Transverse colon (tissue), 4 donors: ENCODE data around the gene PRKCA.

Experiments used
- CTCF ChIP-seq, 5 experiments: fragments of 200-600 bp in 3 of 5; fragments of 450-650 bp in 2 of 5; sonication (generic) in 3 of 5; IDR thresholded peaks; 1 replicate in 2 of 5; 2 replicates in 3 of 5; pipeline ENCODE4 v1.5.1; 2016 to 2017; ENCODE audit warnings: antibody characterized with exemption in 5 of 5, inconsistent platforms in 3 of 5, mild to moderate bottlenecking in 2 of 5, moderate library complexity in 1 of 5
- EP300 ChIP-seq: sonication (generic); formaldehyde crosslinking; IDR thresholded peaks from one replicate; pipeline ENCODE4 v1.6.1; 2017; ENCODE audit warnings: antibody characterized with exemption, low read depth
- POLR2A ChIP-seq: fragments of 450-650 bp; IDR thresholded peaks from one replicate; pipeline ENCODE4 v1.6.1; 2016; ENCODE audit warnings: antibody characterized with exemption, mild to moderate bottlenecking, moderate library complexity
- POLR2AphosphoS5 ChIP-seq, 3 donors: sonication (generic); formaldehyde crosslinking; IDR thresholded peaks; one replicate each; pipeline ENCODE4 v1.6.1; 2016; ENCODE audit warnings: antibody characterized with exemption in 3 of 3

- TF ChIP-seq CTCF (IDR thresholded peaks at IDR 0.05) (no peak), POLR2A (no peak), POLR2AphosphoS5 (IDR thresholded peaks at IDR 0.05) (no peak), EP300 (no peak)
Measured at GRCh38 chr17:66643815-66644710, 341.6 kb downstream of the PRKCA start.
